Suprapubic skin (tissue), 3 donors: ENCODE measurements around the gene SLC16A10.

Experiments used
- CTCF ChIP-seq, 2 donors: fragments of 200-600 bp in 1 of 2; fragments of 450-650 bp in 1 of 2; sonication (generic) in 1 of 2; IDR thresholded peaks; one replicate each; pipeline ENCODE4 v1.5.1; 2016 to 2019; ENCODE audit warnings: antibody characterized with exemption in 2 of 2, mild to moderate bottlenecking in 1 of 2, moderate library complexity in 1 of 2
- EP300 ChIP-seq: sonication (generic); formaldehyde crosslinking; IDR thresholded peaks from one replicate; pipeline ENCODE4 v1.6.1; 2017; ENCODE audit warnings: antibody characterized with exemption
- POLR2A ChIP-seq, 2 donors: fragments of 450-650 bp; IDR thresholded peaks; one replicate each; pipeline ENCODE4 v1.6.1; 2017; ENCODE audit warnings: antibody characterized with exemption in 2 of 2, mild to moderate bottlenecking in 2 of 2, moderate library complexity in 2 of 2

GRCh38 chr6:111122458-111123286, 35.4 kb downstream of the SLC16A10 start:
- no peak for TF ChIP-seq CTCF (IDR thresholded peaks at IDR 0.05)
- no peak for TF ChIP-seq POLR2A (IDR thresholded peaks at IDR 0.05)
- no peak for TF ChIP-seq EP300
